ENCODE measurements around the gene ANO2.

ANO2 gene

GRCh38 chr12:5631497-5631896, 313.6 kb downstream of the ANO2 start:
- in situ Hi-C loops (cut with HindIII; ENCODE audit: low sequenced_read_pairs) = no loop called here

DNA sequence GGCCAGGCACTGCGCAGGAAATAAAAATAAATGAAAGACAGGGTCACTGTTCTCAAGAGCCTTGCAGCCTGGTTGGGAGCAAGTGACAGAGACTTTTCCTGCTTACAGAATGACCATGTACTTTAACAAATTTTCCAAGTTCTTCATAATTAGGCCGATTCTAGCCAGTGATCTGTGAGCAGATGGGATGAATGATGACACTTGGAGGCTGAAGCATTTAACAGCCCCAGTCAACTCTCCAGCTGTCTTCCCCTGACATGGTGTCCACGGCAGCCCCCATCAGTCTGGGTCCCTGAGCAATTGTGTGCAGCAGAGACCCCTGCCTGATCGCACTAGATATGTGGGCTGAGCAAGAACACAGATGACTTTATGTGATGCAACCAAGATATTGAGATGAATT, 314.3 kb downstream of the ANO2 start:
- in situ Hi-C loops (cut with HindIII; ENCODE audit: low sequenced_read_pairs) = no loop called here

- in situ Hi-C loops (cut with HindIII; ENCODE audit: low sequenced_read_pairs) = no loop called here
These were observed 316.6 kb downstream of the ANO2 start for GRCh38 chr12:5628501-5628900.

DNA sequence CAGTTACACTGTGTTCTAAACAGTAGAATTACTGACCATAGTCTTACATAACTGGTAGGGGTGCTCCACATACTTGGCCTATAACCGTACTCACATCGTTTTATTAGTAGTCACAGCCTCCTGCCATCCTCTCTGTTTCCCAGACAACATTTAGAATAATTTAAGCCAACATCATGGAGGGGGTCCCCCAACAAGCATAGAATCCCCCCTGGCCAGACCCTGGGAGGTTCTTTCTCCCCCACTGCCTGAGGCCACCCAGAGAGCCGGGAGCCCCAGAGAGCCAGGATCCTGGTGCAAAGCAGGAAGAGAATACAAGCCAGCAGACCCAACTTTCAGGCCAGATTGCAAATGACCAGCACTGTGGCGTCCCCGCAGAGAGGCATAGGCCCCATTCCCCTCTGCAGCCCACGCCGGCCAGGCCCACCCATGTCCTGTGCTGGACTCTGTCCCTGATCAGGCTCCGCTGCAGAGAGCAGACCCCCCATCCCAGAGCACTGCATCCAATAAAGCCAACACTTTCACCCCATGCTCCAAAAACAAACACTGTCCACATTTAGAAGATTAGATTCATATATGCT, 317.9 kb downstream of the ANO2 start:
- in situ Hi-C loops (cut with HindIII; ENCODE audit: low sequenced_read_pairs) = no loop called here

- in situ Hi-C loops (cut with HindIII; ENCODE audit: low sequenced_read_pairs) = no loop called here
These were observed 318.9 kb downstream of the ANO2 start for GRCh38 chr12:5626151-5626550.

GRCh38 chr12:5624486-5625272, 320.4 kb downstream of the ANO2 start:
- in situ Hi-C loops (cut with HindIII; ENCODE audit: low sequenced_read_pairs) = no loop called here

GRCh38 chr12:5623411-5623810, 321.6 kb downstream of the ANO2 start:
- in situ Hi-C loops (cut with HindIII; ENCODE audit: low sequenced_read_pairs) = no loop called here

GRCh38 chr12:5622280-5622679, 322.8 kb downstream of the ANO2 start:
- in situ Hi-C loops (cut with HindIII; ENCODE audit: low sequenced_read_pairs) = no loop called here

GRCh38 chr12:5621329-5621728, 323.7 kb downstream of the ANO2 start:
- in situ Hi-C loops (cut with HindIII; ENCODE audit: low sequenced_read_pairs) = no loop called here

GRCh38 chr12:5620896-5621295, 324.2 kb downstream of the ANO2 start:
- in situ Hi-C loops (cut with HindIII; ENCODE audit: low sequenced_read_pairs) = no loop called here

DNA sequence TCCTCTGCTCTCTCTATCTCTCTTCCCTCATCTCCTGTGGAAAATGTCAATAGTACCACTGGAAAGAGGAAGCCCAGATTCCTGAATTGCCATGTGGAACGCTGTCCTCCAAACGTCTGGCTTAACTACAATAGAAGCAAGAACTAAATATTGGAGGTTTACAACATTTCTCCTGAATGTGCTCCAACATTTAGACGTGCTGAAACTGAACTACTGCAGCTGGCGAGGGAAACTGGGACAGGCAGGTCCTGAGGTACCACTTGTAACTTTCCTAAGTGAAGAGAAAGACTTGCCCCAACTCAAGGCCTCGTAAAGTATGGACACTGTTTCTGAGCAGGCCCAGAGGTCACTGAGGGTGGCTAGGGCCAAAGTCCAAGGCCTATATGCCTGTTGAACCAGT, 325.4 kb downstream of the ANO2 start:
- in situ Hi-C loops (cut with HindIII; ENCODE audit: low sequenced_read_pairs) = no loop called here

GRCh38 chr12:5616854-5617253, 328.2 kb downstream of the ANO2 start:
- in situ Hi-C loops (cut with HindIII; ENCODE audit: low sequenced_read_pairs) = no loop called here

DNA sequence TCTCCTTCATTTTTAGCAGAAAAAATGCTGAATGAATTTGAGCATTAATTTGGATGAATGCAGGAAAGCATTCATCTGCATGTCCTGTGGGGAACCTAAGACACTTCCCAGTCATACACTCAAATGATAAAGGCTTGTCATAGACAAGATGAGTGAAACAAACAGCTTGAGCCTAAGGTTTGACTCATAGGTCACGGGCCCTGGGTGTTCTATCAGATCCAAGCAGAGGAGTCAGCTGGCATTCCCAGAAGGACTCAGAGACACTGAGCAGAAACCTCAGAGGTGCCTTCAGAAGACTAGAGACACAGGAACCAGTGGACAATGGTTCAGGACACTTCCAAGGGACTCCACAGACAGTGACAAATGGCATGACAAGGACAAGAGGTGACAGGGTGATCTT, 329.3 kb downstream of the ANO2 start:
- in situ Hi-C loops (cut with HindIII; ENCODE audit: low sequenced_read_pairs) = no loop called here

DNA sequence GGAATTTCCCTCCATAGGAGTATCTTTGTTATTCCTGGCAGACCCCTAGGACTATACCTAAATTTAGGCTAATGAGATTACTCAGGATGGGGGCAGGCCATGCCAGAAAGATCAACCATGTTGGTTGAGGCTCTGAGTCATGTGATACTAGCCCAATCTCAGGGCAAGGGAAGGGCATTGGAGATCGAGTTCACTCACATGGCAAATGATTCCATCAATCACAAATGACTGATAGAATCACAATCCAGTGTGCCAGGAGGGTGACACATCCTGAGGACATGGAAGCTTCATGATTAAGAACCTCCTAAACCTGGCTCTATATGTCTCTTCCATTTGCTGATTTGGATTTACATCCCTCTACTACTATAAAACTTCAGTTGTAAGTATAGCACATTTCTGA, 330.8 kb downstream of the ANO2 start:
- in situ Hi-C loops (cut with HindIII; ENCODE audit: low sequenced_read_pairs) = no loop called here

DNA sequence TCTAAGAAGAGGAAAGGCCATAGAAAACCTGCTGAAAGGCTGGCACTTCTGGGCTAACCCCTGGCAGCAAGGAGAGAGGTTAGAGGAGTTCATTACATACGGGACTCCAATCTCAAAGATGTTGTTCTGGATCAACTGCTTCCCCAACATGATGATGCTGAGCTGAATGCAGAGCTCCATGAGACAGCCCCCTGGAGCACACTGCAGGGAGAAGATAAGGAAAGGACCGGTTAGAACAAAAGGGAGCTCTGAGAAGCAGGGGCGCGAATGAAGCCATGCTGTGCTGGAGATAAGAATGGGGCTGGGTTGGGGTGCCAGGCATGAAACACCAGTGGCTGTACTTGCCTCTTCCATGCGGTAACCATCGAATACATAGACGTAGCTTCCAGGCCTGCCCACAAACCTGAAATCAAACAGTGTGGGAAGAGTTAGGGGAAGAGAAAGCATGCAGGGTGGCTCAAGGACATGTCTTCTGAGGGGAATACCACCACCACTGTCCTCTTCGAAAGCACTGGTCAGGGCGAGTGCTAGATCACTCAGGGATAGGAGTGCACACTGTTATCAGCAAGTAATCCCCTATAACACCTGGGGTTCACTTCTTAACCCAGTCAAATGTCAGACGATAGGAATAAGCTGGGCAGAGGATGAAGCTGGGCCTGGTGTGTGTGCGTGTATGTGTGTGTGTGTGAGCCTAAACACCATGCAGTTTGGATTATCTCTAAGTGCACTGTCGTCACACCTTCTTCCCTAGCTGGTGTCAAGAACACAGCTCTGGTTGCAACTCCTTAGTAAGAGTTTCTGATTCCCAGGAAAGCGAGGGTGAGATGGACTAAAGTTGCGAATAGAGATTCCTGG, 332.3 kb downstream of the ANO2 start:
- in situ Hi-C loops (cut with HindIII; ENCODE audit: low sequenced_read_pairs) = no loop called here

DNA sequence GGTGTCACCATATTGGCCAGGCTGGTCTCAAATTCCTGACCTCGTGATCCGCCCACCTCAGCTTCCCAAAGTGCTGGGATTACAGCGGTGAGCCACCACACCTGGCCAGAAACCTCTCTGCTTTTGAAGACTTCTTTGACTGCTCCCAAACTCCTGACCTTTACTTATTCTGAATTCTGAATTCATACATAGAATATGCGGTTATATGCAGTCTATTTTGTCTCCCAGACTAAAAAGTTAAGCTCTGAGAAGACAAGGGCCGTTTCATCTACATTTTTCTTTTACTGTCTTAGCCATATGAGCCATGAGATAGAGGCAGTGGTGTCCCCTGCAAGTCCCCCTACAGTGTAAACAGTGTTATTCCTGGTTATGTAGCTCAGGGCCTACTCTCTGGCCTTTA, 333.9 kb downstream of the ANO2 start:
- in situ Hi-C loops (cut with HindIII; ENCODE audit: low sequenced_read_pairs) = no loop called here

GRCh38 chr12:5599378-5599777, 345.7 kb downstream of the ANO2 start:
- in situ Hi-C loops (cut with HindIII; ENCODE audit: low sequenced_read_pairs) = no loop called here

- in situ Hi-C loops (cut with HindIII; ENCODE audit: low sequenced_read_pairs) = no loop called here
These were observed 351.1 kb downstream of the ANO2 start for GRCh38 chr12:5593998-5594397.

- in situ Hi-C loops (cut with HindIII; ENCODE audit: low sequenced_read_pairs) = no loop called here
These were observed 352.0 kb downstream of the ANO2 start for GRCh38 chr12:5593086-5593485.

- in situ Hi-C loops (cut with HindIII; ENCODE audit: low sequenced_read_pairs) = no loop called here
These were observed 352.7 kb downstream of the ANO2 start for GRCh38 chr12:5592310-5592709.

- in situ Hi-C loops (cut with HindIII; ENCODE audit: low sequenced_read_pairs) = no loop called here
These were observed 354.7 kb downstream of the ANO2 start for GRCh38 chr12:5590316-5590715.

GRCh38 chr12:5589054-5589453, 356.0 kb downstream of the ANO2 start:
- in situ Hi-C loops (cut with HindIII; ENCODE audit: low sequenced_read_pairs) = no loop called here
